ENCODE results near the gene POLR2I.
A peak's percentile ranks its signal among the peaks of the same experiment; 100 is the strongest.

POLR2I gene

DNA sequence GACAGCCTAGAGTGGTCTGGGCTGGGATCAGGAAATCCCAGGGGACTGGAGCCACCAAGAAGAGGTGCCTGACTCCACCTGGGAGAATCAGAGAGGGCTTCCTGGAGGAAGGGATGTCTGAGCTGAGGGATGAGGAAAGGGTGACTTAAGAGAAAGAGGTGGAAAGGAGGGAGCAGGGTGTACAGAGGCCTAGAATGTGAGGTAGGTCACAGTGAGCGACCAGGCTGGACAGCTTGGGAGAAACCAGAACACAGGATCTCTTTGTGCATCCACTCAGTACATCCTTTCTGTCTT, 1.6 kb upstream of the POLR2I start:
- Histone ChIP-seq H3K36me3 (replicated peaks) (peaks cover 38% of the 10 kb centered on the region), H3K4me3 (peak overlapping the region; percentile 72), H3K9me3 (no peaks in the 10 kb centered on the region), H3K27me3 (ENCODE audit: low read depth) (no peaks in the 10 kb centered on the region), H3K4me1 (peaks cover 17% of the 10 kb centered on the region)
- in situ Hi-C loops (cut with MboI; ENCODE audit: low sequenced_read_pairs) = no loop called here
- DNase-seq (ENCODE audit: low spot score in 2 of 2) = no peak

DNA sequence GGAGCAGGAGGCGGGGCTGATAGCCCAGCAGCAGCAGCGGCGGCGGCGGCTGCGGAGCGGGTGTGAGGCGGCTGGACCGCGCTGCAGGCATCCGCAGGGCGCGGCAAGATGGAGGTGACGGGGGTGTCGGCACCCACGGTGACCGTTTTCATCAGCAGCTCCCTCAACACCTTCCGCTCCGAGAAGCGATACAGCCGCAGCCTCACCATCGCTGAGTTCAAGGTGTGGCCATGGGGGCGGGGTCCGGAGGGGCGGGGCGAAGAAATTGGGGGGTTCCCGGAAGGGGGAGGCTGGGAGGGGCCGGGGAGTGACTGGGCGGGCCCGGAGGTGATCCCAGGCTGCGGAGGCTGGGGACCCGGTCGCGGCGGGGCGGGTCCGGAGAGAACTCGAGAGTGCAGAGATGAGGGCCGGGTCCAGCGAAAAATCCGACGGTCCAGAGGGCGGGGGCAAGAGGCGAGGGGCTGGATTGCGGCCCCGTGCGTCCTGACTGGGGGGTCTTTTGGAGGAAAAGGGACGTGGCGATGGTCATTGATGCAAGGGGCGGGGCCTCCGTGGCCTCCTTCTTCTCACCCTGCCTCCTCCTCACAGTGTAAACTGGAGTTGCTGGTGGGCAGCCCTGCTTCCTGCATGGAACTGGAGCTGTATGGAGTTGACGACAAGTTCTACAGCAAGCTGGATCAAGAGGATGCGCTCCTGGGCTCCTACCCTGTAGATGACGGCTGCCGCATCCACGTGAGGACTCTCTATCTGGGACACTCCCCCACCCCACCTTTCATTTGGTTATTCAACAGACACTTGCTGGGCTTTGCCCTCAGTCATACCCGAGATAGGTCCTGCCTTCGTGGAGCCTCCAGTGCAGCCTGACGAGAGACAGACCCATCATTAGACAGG, 1.0 kb upstream of the POLR2I start, which contains the start of gene TBCB:
TBCB (plus strand) TSS at position 16 of the 891 bp plus-strand sequence; CDS start at position 109, 93 bp downstream.
- DNase-seq (ENCODE audit: low spot score in 2 of 2) = no peak

GRCh38 chr19:36113894-36114720, 568 bp downstream of the POLR2I start:
- peak in 1 of 2 experiments; percentile 59 for DNase-seq (ENCODE audit: low spot score in 2 of 2)

More for the DNA sequence above, 1.0 kb upstream of the POLR2I start, which contains the start of gene TBCB:
- H3K27me3 ChIP-seq (ENCODE audit: low read depth) = no peaks in the 10 kb centered on the region
- H3K4me3 ChIP-seq = peak within 1 kb of the TSS; percentile 72
- H3K36me3 ChIP-seq (replicated peaks) = peaks cover 38% of the 10 kb centered on the region
- peaks cover 17% of the 10 kb centered on the region for H3K4me1 ChIP-seq
- H3K9me3 ChIP-seq = no peaks in the 10 kb centered on the region
- in situ Hi-C loops (cut with MboI; ENCODE audit: low sequenced_read_pairs) = no loop called here

GRCh38 chr19:36113425-36113824, 1.2 kb downstream of the POLR2I start:
- no peak for DNase-seq (ENCODE audit: low spot score in 2 of 2)
- in situ Hi-C loops (cut with MboI; ENCODE audit: low sequenced_read_pairs) = no loop called here

More at GRCh38 chr19:36113894-36114720, 568 bp downstream of the POLR2I start:
- Histone ChIP-seq H3K27me3 (ENCODE audit: low read depth) (no peaks in the 10 kb centered on the region), H3K36me3 (replicated peaks) (peaks cover 38% of the 10 kb centered on the region), H3K9me3 (no peaks in the 10 kb centered on the region), H3K4me3 (peak overlapping the region; percentile 72), H3K4me1 (peaks cover 10% of the 10 kb centered on the region)
- in situ Hi-C loops (cut with MboI; ENCODE audit: low sequenced_read_pairs) = no loop called here

DNA sequence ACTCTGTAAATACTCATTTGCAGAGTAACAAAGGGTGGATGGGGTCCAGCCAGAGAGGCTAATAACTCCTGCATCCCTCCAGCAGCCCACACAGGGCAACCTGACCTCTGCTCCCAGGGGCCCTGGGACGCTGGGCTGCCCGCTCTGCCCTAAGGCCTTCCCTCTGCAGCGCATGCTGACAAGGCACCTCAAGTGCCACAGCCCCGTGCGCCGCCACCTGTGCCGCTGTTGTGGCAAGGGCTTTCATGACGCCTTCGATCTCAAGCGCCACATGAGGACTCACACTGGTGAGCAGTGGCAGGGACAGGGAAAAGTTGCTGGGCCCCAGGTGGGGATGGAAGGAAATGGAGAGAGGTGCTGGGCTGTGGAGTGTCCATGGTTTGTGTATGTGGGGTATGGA, 2.0 kb downstream of the POLR2I start:
- in situ Hi-C loops (cut with MboI; ENCODE audit: low sequenced_read_pairs) = no loop called here
- no peaks in the 10 kb centered on the region for H3K9me3 ChIP-seq
- peaks cover 10% of the 10 kb centered on the region for H3K4me1 ChIP-seq
- peaks cover 26% of the 10 kb centered on the region for H3K36me3 ChIP-seq (replicated peaks)
- no peak overlapping the region for H3K4me3 ChIP-seq
- DNase-seq (ENCODE audit: low spot score in 2 of 2) = no peak
- H3K27me3 ChIP-seq (ENCODE audit: low read depth) = no peaks in the 10 kb centered on the region

More at GRCh38 chr19:36113425-36113824, 1.2 kb downstream of the POLR2I start:
- no peaks in the 10 kb centered on the region for H3K27me3 ChIP-seq (ENCODE audit: low read depth)
- peak overlapping the region; percentile 72 for H3K4me3 ChIP-seq
- H3K4me1 ChIP-seq = peaks cover 10% of the 10 kb centered on the region
- H3K9me3 ChIP-seq = no peaks in the 10 kb centered on the region
- peaks cover 33% of the 10 kb centered on the region for H3K36me3 ChIP-seq (replicated peaks)

- Histone ChIP-seq H3K9me3 (no peaks in the 10 kb centered on the region), H3K36me3 (replicated peaks) (peaks cover 22% of the 10 kb centered on the region), H3K4me3 (no peak overlapping the region), H3K27me3 (ENCODE audit: low read depth) (no peaks in the 10 kb centered on the region), H3K4me1 (peaks cover 10% of the 10 kb centered on the region)
- DNase-seq (ENCODE audit: low spot score in 2 of 2) = no peak
- in situ Hi-C loops (cut with MboI; ENCODE audit: low sequenced_read_pairs) = no loop called here
Measured at GRCh38 chr19:36111200-36111539, 3.5 kb downstream of the POLR2I start.

- in situ Hi-C loops (cut with MboI; ENCODE audit: low sequenced_read_pairs) = no loop called here
- no peaks in the 10 kb centered on the region for H3K27me3 ChIP-seq (ENCODE audit: low read depth)
- H3K9me3 ChIP-seq = no peaks in the 10 kb centered on the region
- peaks cover 5% of the 10 kb centered on the region; the same call in 1 of the 2 replicates for H3K4me1 ChIP-seq
- no peak for DNase-seq (ENCODE audit: low spot score in 2 of 2)
- peaks cover 25% of the 10 kb centered on the region for H3K36me3 ChIP-seq (replicated peaks)
- H3K4me3 ChIP-seq = no peak within 1 kb of the TSS
Measured at GRCh38 chr19:36110487-36111199, 4.0 kb downstream of the POLR2I start, which contains the start of gene OVOL3. Gene OVOL3, plus strand, starts transcription at chr19:36111143. Its CDS starts 60 bp downstream, at chr19:36111203.

- peaks cover 44% of the 10 kb centered on the region for H3K36me3 ChIP-seq (replicated peaks)
- no peaks in the 10 kb centered on the region for H3K27me3 ChIP-seq (ENCODE audit: low read depth)
- DNase-seq (ENCODE audit: low spot score in 2 of 2) = no peak
- H3K4me3 ChIP-seq = no peak overlapping the region
- peaks cover 2% of the 10 kb centered on the region; the same call in 1 of the 2 replicates for H3K4me1 ChIP-seq
- in situ Hi-C loops (cut with MboI; ENCODE audit: low sequenced_read_pairs) = no loop called here
- H3K9me3 ChIP-seq = no peaks in the 10 kb centered on the region
Measured at GRCh38 chr19:36108684-36109083, 6.0 kb downstream of the POLR2I start.

- DNase-seq (ENCODE audit: low spot score in 2 of 2) = no peak
- no peaks in the 10 kb centered on the region for H3K9me3 ChIP-seq
- H3K4me3 ChIP-seq = no peak overlapping the region
- no peaks in the 10 kb centered on the region for H3K4me1 ChIP-seq
- H3K27me3 ChIP-seq (ENCODE audit: low read depth) = no peaks in the 10 kb centered on the region
- in situ Hi-C loops (cut with MboI; ENCODE audit: low sequenced_read_pairs) = no loop called here
- H3K36me3 ChIP-seq (replicated peaks) = peaks cover 45% of the 10 kb centered on the region
Measured at GRCh38 chr19:36106991-36107390, 7.7 kb downstream of the POLR2I start.

- in situ Hi-C loops (cut with MboI; ENCODE audit: low sequenced_read_pairs) = no loop called here
- H3K4me1 ChIP-seq = no peaks in the 10 kb centered on the region
- H3K36me3 ChIP-seq (replicated peaks) = peaks cover 48% of the 10 kb centered on the region
- DNase-seq (ENCODE audit: low spot score in 2 of 2) = no peak
- H3K4me3 ChIP-seq = no peak overlapping the region
- no peaks in the 10 kb centered on the region for H3K27me3 ChIP-seq (ENCODE audit: low read depth)
- no peaks in the 10 kb centered on the region for H3K9me3 ChIP-seq
Measured at GRCh38 chr19:36106441-36106840, 8.2 kb downstream of the POLR2I start.

- Histone ChIP-seq H3K4me3 (no peak overlapping the region), H3K27me3 (ENCODE audit: low read depth) (no peaks in the 10 kb centered on the region), H3K36me3 (replicated peaks) (peaks cover 69% of the 10 kb centered on the region), H3K9me3 (no peaks in the 10 kb centered on the region), H3K4me1 (no peaks in the 10 kb centered on the region)
- in situ Hi-C loops (cut with MboI; ENCODE audit: low sequenced_read_pairs) = no loop called here
- DNase-seq (ENCODE audit: low spot score in 2 of 2) = no peak
Measured at GRCh38 chr19:36103842-36104552, 10.7 kb downstream of the POLR2I start.

DNA sequence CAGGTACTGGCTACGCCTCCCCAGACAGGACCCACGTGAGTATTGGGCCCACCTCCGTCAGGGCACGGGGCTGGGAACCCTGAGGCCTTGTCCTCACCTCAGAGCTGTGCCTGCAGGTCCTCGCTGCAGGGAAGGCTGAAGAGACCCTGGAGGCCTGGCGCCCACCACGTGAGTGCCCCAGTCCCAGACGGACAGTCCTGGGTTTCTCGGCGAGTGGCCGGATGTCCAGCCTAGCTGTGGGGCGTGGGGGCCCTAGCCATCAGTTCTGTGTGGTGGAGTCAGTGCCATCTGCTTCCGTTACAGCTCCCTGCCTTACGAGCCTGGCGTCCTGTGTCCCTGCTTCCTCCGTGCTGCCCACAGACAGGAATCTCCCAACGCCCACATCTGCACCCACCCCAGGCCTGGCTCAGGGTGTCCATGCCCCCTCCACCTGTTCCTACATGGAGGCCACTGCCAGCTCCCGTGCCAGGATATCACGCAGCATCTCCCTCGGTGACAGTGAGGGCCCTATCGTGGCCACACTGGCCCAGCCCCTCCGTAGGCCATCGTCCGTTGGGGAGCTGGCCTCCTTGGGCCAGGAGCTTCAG, 11.5 kb downstream of the POLR2I start:
- H3K4me1 ChIP-seq = no peaks in the 10 kb centered on the region
- H3K4me3 ChIP-seq = no peak overlapping the region
- H3K9me3 ChIP-seq = no peaks in the 10 kb centered on the region
- peaks cover 69% of the 10 kb centered on the region for H3K36me3 ChIP-seq (replicated peaks)
- no peaks in the 10 kb centered on the region for H3K27me3 ChIP-seq (ENCODE audit: low read depth)
- DNase-seq (ENCODE audit: low spot score in 2 of 2) = no peak
- in situ Hi-C loops (cut with MboI; ENCODE audit: low sequenced_read_pairs) = no loop called here
